HepG2 (cell line): ENCODE data around the gene CARD19. TPM values are rescaled to one million over a fixed set of nuclear protein-coding genes. Genes with fewer than 3 reads are reported as not detected.
A peak's percentile ranks its signal among the peaks of the same experiment; 100 is the strongest.

Experiments used
- AKNA ChIP-seq: sonication (generic); formaldehyde crosslinking; IDR thresholded peaks from 2 replicates; pipeline ENCODE4 v1.4.0; 2020; ENCODE audit warnings: missing genetic modification reagents, borderline replicate concordance
- CREBL2 ChIP-seq: sonication (generic); formaldehyde crosslinking; IDR thresholded peaks from 2 replicates; pipeline ENCODE4 v1.8.1; 2023; ENCODE audit warnings: missing genetic modification reagents, mild to moderate bottlenecking, borderline replicate concordance
- DNMT1 ChIP-seq: sonication (generic); formaldehyde crosslinking; IDR thresholded peaks from 2 replicates; pipeline ENCODE4 v1.5.1; 2020; ENCODE audit warnings: mild to moderate bottlenecking, missing genetic modification reagents
- GATAD1 ChIP-seq: IDR thresholded peaks from 2 replicates; pipeline ENCODE4 v1.6.1; 2016; ENCODE audit warnings: missing genetic modification reagents, missing compliant biosample characterization
- NPAS2 ChIP-seq: sonication (generic); formaldehyde crosslinking; IDR thresholded peaks from 2 replicates; pipeline ENCODE4 v1.8.0; 2022; ENCODE audit warnings: mild to moderate bottlenecking, missing genetic modification reagents, borderline replicate concordance
- NR0B2 ChIP-seq: sonication (generic); formaldehyde crosslinking; IDR thresholded peaks from 2 replicates; pipeline ENCODE4 v1.4.0; 2020; ENCODE audit warnings: mild to moderate bottlenecking, missing genetic modification reagents
- PAF1 ChIP-seq: IDR thresholded peaks from 2 replicates; pipeline ENCODE4 v1.6.1; 2016; ENCODE audit warnings: missing genetic modification reagents, missing compliant biosample characterization
- PHF8 ChIP-seq: sonication (generic); formaldehyde crosslinking; IDR thresholded peaks from 2 replicates; pipeline ENCODE4 v1.5.0; 2020; ENCODE audit warnings: missing genetic modification reagents
- POLR2AphosphoS2 ChIP-seq: IDR thresholded peaks from 2 replicates; pipeline ENCODE4 v1.6.1; 2011; ENCODE audit warnings: low read depth, low read length, improper control_type of control experiment
- PPARG ChIP-seq: conservative IDR thresholded peaks from 2 replicates; pipeline ENCODE4 v1.6.1; 2016; ENCODE audit warnings: missing biosample characterization, missing genetic modification reagents
- SOX13 ChIP-seq, 3 experiments: fragments of 450-650 bp in 1 of 3; sonication (generic) in 1 of 3; formaldehyde crosslinking in 1 of 3; IDR thresholded peaks in 2 of 3; conservative IDR thresholded peaks in 1 of 3; 2 replicates each; pipeline versions ENCODE4 v1.5.0 to v1.6.1; 2016 to 2020; ENCODE audit warnings: antibody characterized with exemption in 1 of 3, mild to moderate bottlenecking in 1 of 3, missing compliant biosample characterization in 1 of 3, missing genetic modification reagents in 1 of 3, moderate library complexity in 1 of 3
- SOX6 ChIP-seq, 2 experiments: fragments of 450-650 bp in 1 of 2; sonication (generic) in 1 of 2; formaldehyde crosslinking in 1 of 2; IDR thresholded peaks; 2 replicates each; pipeline versions ENCODE4 v1.4.0 to v1.6.1; 2017 to 2020; ENCODE audit warnings: antibody characterized with exemption in 1 of 2, mild to moderate bottlenecking in 1 of 2, missing genetic modification reagents in 1 of 2
- SRSF4 ChIP-seq: fragments of 200-400 bp; formaldehyde crosslinking; IDR thresholded peaks from one replicate; pipeline ENCODE4 v1.6.1; 2018; ENCODE audit warnings: mild to moderate bottlenecking, low read depth, low read length, moderate library complexity; ENCODE audit not compliant: poor library complexity, severe bottlenecking
- ZC3H13 ChIP-seq: sonication (generic); formaldehyde crosslinking; IDR thresholded peaks from 2 replicates; pipeline ENCODE4 v1.8.1; 2023; ENCODE audit warnings: mild to moderate bottlenecking, missing genetic modification reagents, moderate library complexity
- ZMYM3 ChIP-seq: sonication (generic); formaldehyde crosslinking; IDR thresholded peaks from 2 replicates; pipeline ENCODE4 v1.5.1; 2020; ENCODE audit warnings: mild to moderate bottlenecking, missing genetic modification reagents
- ZNF44 ChIP-seq: sonication (generic); formaldehyde crosslinking; IDR thresholded peaks from 2 replicates; pipeline ENCODE4 v1.5.1; 2020; ENCODE audit warnings: mild to moderate bottlenecking, missing genetic modification reagents
- ZNF451 ChIP-seq: sonication (generic); formaldehyde crosslinking; IDR thresholded peaks from 2 replicates; pipeline ENCODE4 v1.5.0; 2020; ENCODE audit warnings: mild to moderate bottlenecking, missing genetic modification reagents
- ZNF761 ChIP-seq: sonication (generic); formaldehyde crosslinking; conservative IDR thresholded peaks from 2 replicates; pipeline ENCODE4 v1.4.0; 2020; ENCODE audit warnings: mild to moderate bottlenecking, missing genetic modification reagents
- ZNF790 ChIP-seq: sonication (generic); formaldehyde crosslinking; IDR thresholded peaks from 2 replicates; pipeline ENCODE4 v1.8.0; 2022; ENCODE audit warnings: missing genetic modification reagents, mild to moderate bottlenecking, borderline replicate concordance
- ZNF800 ChIP-seq: sonication (generic); formaldehyde crosslinking; IDR thresholded peaks from 2 replicates; pipeline ENCODE4 v1.4.0; 2020; ENCODE audit warnings: missing genetic modification reagents
- polyA plus RNA-seq, 8 experiments: library from polyadenylated mRNA; depleted of rRNA in 3 of 8; stranded (reverse) in 7 of 8; unstranded in 1 of 8; fragments of >200 nt; fragmentation: Illumina TruSeq in 4 of 8; extraction: Trizol in 4 of 8; gene quantifications; 2 replicates each; pipeline versions ENCODE4 v1.2.1 to v1.2.3, GENCODE V29; 2011 to 2016; ENCODE audit warnings: low read depth in 4 of 8, missing spikeins in 1 of 8, mixed read lengths in 1 of 8; ENCODE audit not compliant: insufficient read depth in 1 of 8
- total RNA-seq, 5 experiments: library from RNA; depleted of rRNA; stranded (reverse); fragments of >200 nt; fragmentation: Illumina TruSeq; extraction: Trizol; gene quantifications; 2 replicates each; pipeline ENCODE4 v1.2.3, GENCODE V29; 2016; ENCODE audit warnings: low read depth in 1 of 5

Gene CARD19
- total and polyA plus RNA-seq, 2 of the 13 experiments (the other 11 are each of a cell fraction or from before 2014, with no cell fraction given): 18.4 to 47.2 TPM

- TF ChIP-seq ZNF800 (CRISPR knock-in tag) (peak; percentile 71; the same call in 1 of the 2 replicates), ZNF44 (CRISPR knock-in tag) (no peak), GATAD1 (CRISPR knock-in tag) (peak; percentile 73), DNMT1 (peak; percentile 44; the same call in 1 of the 2 replicates), ZMYM3 (CRISPR knock-in tag) (peak; percentile 85), PHF8 (CRISPR knock-in tag) (peak; percentile 51; the same call in 1 of the 2 replicates), NPAS2 (CRISPR knock-in tag) (no peak), SRSF4 (no peak), POLR2AphosphoS2 (no peak), CREBL2 (CRISPR knock-in tag) (peak; percentile 66; the same call in 1 of the 2 replicates), PAF1 (CRISPR knock-in tag) (peak; percentile 75), ZNF790 (peak; percentile 34; the same call in 1 of the 2 replicates), SOX6 (IDR thresholded peaks at IDR 0.05) (no peak), SOX6 (CRISPR knock-in tag; IDR thresholded peaks at IDR 0.05) (peak; percentile 92), ZNF451 (peak; percentile 92), ZNF761 (CRISPR knock-in tag) (peak; percentile 74), PPARG (CRISPR knock-in tag) (peak; percentile 68), ZC3H13 (CRISPR knock-in tag) (peak; percentile 94), SOX13 (IDR thresholded peaks at IDR 0.05) (no peak; the same call in 1 of the 2 replicates), SOX13 (CRISPR knock-in tag; conservative IDR thresholded peaks at IDR 0.05 in 1 of 2, IDR thresholded peaks at IDR 0.05 in 1 of 2) (peak in 1 of 2 experiments; percentile 78; a peak in 2 of 4 replicates), AKNA (CRISPR knock-in tag) (no peak), NR0B2 (CRISPR knock-in tag) (peak; percentile 85; the same call in 1 of the 2 replicates)
Measured at GRCh38 chr9:93119953-93120845, 24.2 kb downstream of the CARD19 start (continued).
